NOMO-1 (cell line): ENCODE results near the gene PHACTR1.
A peak's percentile ranks its signal among the peaks of the same experiment; 100 is the strongest.
"Not testable (repeated sequence)": the region's sequence is repeated elsewhere in the genome, so short reads cannot be mapped to it uniquely, and the experiment has no call there.

Source experiments
- DNase-seq, 2 experiments: peaks; one replicate each; lab custom pipeline; 2025; ENCODE audit not compliant: unreplicated experiment in 2 of 2; lab: John Stamatoyannopoulos, UW

Gene PHACTR1

DNA sequence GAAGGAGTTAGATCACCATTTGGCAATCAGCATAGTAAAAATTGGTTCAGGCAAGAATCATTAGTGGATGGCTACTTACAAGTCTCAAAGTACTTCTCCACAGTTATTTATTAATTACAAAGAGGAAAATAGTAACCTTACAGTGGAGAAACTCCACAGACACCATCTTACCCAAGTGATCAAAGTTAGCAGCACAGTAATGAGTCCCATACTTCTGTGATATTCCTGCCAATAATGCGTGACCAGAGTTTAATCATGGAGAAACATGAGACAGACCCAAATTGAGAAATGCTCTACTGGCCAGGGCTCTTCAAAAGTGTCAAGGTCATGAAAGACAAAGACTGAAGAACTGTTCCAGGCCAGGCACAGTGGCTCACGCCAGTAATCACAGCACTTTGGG, 602.3 kb downstream of the PHACTR1 start:
- DNase-seq, result no peak

DNA sequence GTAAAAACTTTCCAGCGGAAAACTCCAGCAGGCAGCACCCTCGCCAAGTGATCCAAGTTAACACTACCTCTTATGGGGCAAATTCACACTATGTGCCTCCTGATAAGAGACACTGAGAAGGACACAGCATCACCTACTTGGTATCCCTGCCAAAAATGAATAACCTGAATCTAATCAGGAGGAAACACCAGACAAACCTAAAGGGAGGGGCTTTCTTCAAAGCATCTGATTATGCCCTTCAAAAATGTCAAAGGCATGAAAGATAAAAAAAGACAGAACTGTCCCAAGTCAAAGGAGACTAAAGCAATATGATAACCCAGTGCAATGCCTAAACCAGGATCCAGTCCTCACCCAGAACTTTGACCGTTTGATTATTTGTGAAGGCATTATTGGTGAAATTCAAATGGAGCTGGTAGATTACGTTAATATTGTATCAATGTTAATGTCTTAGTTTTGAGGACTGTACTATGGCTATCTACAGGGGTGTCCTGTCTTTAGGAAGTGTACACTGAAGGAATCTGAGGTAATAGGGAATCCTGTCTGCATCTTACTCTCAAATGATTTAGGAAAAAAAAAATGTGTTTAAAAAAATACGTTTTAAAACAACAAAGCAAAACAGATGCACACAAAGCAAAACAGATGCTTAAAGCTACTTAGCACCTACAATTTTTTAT, 603.5 kb downstream of the PHACTR1 start:
- no peak for DNase-seq

DNA sequence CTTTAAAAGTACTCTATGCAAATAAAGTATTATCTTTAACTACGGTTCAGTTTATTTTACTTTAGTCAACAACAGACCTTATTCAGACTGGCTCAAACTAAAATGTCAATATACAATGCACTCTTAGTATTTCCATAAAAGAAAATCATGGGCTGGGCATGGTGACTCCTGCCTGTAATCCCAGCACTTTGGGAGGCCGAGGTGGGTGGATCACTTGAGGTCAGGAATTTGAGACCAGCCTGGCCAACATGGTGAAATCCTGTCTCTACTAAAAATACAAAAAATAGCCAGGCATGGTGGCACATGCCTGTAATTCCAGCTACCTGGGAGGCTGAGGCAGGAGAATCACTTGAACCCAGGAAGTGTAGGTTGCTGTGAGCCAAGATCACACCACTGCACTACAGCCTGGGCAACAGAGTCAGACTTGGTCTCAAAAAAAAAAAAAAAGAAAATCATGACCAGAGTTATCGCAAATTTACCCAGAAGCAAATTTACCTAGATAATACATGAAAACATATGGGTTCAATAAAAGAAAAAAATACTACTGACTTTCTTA, 609.5 kb downstream of the PHACTR1 start:
- DNase-seq, result not testable (repeated sequence)

DNA sequence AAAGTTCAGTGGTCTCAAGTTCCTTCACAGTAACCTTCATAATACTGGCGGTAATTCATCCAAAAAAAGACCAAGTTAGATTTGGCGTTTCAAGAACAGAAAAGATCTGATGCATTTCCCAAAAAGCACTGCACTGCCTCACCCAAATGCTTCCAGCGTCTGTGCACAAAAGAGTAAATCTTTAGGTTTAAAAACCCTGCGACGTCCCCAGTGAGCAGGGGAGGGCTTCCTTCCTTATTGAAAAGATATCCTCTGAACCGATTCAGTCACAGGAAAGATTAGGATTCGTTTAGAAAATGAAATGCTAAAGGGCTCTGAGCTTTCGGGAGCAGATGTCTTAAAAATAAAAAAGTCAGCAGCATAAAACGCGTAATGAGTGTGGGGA, 611.1 kb downstream of the PHACTR1 start:
- peak in 1 of 2 experiments; percentile 41 for DNase-seq

DNA sequence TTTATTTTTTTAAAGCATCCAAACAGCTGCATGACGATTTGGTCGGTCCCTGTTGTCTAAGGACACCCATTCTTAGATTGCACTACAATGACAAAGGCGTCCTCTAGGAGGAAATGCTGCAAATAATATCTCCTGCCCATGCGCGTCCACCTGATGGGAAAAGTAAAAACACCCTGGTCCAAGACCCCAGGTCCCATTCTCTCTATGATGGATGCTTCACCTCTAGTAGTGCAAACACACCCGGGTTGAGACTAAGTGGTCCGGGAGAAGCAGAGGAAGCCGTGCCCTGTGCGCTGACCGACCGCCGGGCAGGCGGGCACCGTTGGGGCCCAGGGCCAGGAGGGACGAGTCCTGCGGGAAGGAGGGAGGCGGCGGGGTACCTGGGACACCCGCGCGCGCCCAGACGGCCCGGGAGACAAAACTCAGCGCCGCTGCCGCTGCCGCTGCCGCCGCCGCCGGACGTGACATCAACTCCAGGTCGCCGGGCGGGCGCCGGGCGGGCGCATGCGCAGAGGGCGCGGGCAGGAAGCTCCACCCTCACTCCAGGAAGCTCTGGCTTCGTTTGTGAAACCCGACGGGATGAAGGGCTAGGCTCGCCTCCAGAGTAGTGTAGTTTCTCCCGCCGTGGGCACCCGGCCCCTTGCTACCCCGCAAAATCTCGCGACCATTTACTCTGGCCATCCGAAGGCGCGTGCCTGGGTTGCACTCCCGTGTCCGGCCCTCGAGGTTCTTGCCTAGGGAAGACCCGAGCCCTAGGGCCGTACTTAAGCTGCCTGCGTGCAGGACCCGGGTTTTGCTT, 611.7 kb downstream of the PHACTR1 start, which contains the start of gene TBC1D7:
Gene TBC1D7, minus strand, starts transcription at position 462 of the 799 bp plus-strand sequence. CDS start 1,639 bp downstream, outside the sequence.
- DNase-seq, result peak; percentile 82 to 94

DNA sequence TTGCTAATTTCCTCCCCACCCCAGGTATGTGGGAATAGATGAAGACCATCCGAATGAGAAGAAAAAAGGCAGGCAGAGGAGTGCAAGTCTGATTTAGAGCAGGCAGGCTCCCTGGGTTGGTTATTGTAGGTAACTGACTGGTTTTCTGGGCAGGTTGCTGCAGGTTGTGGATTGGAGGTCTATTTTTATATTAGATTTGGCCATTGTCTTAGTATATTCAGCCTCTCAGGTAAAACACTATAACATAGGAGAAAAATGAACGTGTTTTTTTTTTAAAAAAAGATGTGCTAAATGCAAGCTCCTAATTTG, 612.3 kb downstream of the PHACTR1 start:
- no peak for DNase-seq

DNA sequence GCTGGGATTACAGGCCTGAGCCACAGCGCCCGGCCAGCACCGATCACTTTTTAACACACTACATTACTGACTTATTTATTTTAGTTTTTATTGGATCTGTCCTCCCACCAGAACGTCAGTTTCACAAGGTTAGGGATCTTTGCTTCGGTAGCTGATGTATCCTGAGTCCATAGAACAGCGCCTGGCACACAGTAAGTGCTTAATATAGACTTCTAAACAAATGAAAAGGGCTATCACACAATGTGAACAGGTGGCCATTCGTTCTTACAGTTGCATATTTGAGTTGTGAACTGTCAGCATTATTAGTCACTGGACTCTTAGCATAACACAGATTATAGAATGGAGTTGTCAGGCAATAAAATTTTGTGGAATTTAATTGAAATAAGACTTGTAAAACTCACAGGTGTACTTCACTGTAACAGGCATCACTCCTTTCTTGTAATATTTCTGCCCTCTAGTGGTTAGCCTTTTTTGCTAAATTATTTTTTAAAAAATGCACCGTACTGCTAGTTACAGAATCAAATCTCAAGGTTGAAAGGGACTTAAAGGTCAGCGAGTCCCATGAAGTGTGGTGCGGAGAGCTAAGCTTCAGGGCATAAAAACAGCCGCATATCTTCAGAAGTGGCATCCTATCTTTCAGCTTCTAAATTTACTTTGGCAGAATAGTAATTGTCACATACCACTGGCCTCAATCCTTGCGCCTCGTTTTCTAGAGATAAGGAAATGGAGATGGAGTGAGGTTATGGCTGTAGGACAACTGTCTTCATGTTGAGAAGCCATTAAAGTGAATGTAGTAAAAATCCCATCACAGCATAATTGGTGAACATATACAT, 615.2 kb downstream of the PHACTR1 start:
- DNase-seq, result peak in 1 of 2 experiments; percentile 29

DNA sequence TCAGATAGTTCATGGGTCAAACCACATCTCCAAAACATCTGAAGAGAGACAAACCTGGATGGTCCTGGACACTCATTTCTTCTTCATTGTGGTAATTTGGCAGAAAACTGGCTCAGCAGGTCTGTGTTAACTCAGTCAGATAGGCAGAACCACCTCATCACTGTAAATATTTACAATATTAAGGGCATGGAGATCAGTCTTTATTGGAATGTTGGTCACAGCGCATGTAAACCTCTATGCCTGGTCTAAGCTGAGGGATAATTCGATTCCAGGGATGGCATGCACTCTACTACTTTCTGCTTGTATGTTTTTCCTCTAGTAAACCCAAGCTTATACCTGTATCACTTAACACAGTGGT, 615.8 kb downstream of the PHACTR1 start:
- no peak for DNase-seq

DNA sequence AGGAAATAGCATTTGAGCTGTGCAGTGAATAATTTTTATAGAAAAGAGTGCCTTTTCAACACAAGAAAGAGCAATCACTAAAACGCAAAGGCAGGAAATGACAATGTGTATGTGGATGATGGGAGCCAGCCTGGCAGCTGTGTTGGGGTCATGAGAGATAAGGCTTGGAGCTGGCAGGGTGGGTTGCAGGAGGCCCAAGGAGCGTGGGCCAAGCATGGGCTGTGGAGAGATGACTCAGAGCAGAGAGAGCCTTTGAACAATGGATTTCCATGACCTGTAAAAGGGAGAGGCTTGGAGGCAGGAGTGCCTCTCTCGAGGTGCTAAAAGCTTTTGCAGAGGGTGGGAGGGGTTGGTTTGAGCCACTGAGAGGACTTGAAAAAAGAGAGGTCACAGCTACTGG, 618.4 kb downstream of the PHACTR1 start:
- no peak for DNase-seq

DNA sequence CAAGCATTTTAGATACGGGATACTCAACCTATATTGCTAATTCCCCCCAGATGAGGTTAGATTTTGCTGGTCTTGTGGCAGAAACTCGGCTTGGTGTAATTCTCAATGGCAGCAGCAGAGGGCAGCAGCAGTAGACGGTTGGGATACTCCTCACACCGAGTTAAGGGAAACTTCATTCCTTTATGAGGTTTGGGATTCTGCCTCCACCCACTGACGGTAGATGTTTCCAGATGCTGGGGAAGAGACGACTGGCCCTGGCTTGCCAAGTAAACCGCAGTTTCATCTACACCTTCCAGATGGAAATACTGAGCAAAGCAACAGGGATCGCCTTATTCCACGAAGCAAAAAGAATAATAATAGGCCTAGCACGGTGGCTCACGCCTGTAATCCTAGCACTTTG, 620.0 kb downstream of the PHACTR1 start:
- peak; percentile 33 to 45 for DNase-seq

DNA sequence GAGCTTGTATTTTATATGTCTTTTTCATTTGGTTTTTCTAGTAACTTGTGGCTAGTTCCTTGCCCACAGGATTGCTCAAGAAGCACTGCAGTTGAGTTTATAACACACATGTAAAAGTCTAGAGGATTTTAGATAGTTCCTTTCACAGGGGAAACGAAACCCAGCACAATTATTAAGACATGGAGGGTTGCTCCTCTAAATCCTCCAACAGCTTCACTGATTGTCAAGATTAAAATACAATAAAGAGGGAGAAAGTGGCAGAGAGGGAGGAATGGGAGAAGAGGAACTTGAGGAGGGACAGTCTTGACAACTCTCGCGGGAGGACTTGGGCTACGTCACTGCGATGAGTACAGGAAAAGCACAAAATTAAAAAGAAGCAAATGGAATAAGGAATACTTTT, 621.5 kb downstream of the PHACTR1 start:
- peak; percentile 86 to 96 for DNase-seq
